ENCODE results near the gene SNX30.

- no peak for TF ChIP-seq CTCF (conservative IDR thresholded peaks at IDR 0.05)
- TF ChIP-seq ZFX (IDR thresholded peaks at IDR 0.05) = no peak
Measured at GRCh38 chr9:112881331-112881730, 130.8 kb downstream of the SNX30 start.

Data from C4-2B (cell line).